ENCODE results near the gene PLEKHA7.

PLEKHA7 gene

GRCh38 chr11:16841984-16842383 lies 172.2 kb downstream of the PLEKHA7 start:
- DNase-seq (ENCODE audit: insufficient read length), result no peak
- no peak for FAIRE-seq
- TF ChIP-seq TAF1 (IDR thresholded peaks at IDR 0.05; ENCODE audit: borderline replicate concordance, low read depth, low read length), result no peak
- TF ChIP-seq POLR2AphosphoS5 (IDR thresholded peaks at IDR 0.05; ENCODE audit: low read depth, low read length), result no peak
- TF ChIP-seq POLR2A (IDR thresholded peaks at IDR 0.05; ENCODE audit: low read depth, low read length), result no peak

GRCh38 chr11:16841481-16841880 lies 172.7 kb downstream of the PLEKHA7 start:
- TF ChIP-seq TAF1 (IDR thresholded peaks at IDR 0.05; ENCODE audit: borderline replicate concordance, low read depth, low read length) (no peak), POLR2A (IDR thresholded peaks at IDR 0.05; ENCODE audit: low read depth, low read length) (no peak), POLR2AphosphoS5 (IDR thresholded peaks at IDR 0.05; ENCODE audit: low read depth, low read length) (no peak)
- no peak for FAIRE-seq

GRCh38 chr11:16840951-16841350 lies 173.3 kb downstream of the PLEKHA7 start:
- FAIRE-seq (no peak), DNase-seq (ENCODE audit: insufficient read length) (no peak)
- TF ChIP-seq TAF1 (IDR thresholded peaks at IDR 0.05; ENCODE audit: borderline replicate concordance, low read depth, low read length) (no peak), POLR2AphosphoS5 (IDR thresholded peaks at IDR 0.05; ENCODE audit: low read depth, low read length) (no peak), POLR2A (IDR thresholded peaks at IDR 0.05; ENCODE audit: low read depth, low read length) (no peak)

More at GRCh38 chr11:16841481-16841880, 172.7 kb downstream of the PLEKHA7 start:
- no peak for DNase-seq (ENCODE audit: insufficient read length)

DNA sequence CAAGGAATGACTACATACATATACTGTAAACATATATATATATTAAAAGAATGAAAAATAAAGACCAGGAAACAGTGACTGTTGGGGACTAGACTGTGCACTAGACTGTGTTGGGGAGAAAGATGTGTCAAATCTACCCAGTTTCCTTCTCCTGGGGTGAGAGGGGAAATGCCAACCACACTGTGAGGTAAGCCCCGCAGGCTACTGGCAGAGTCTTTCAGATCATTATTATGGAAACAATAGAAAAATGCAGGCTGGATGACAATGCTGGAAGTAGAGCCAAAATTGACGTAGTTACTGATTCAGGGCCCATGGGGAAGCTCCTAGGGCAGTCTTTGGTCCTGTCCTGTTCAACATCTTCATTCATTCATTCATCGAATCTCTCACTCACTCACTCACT lies 174.4 kb downstream of the PLEKHA7 start:
- DNase-seq (ENCODE audit: insufficient read length), result no peak
- no peak for FAIRE-seq
- TF ChIP-seq POLR2AphosphoS5 (IDR thresholded peaks at IDR 0.05; ENCODE audit: low read depth, low read length), result no peak
- TF ChIP-seq POLR2A (IDR thresholded peaks at IDR 0.05; ENCODE audit: low read depth, low read length), result no peak
- TF ChIP-seq TAF1 (IDR thresholded peaks at IDR 0.05; ENCODE audit: borderline replicate concordance, low read depth, low read length), result no peak

DNA sequence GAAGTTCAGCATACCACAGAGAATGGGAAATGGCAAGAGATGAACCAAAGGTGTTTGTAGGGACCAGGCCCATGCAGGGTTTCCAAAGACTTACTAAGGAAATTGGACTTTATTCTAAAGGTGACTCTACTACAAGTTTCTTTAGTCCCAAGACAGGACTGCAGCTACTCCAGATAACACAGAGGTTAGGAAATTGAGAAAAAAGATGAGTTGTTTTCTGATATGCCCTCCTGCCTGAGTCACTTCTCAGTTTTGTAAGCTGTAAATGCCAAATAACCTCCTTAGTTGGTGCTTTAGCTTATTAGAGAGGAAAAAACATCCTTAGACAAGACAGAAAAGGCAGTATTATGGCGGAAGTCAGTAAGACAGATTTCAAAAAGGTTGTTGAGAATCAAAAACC lies 179.8 kb downstream of the PLEKHA7 start:
- TF ChIP-seq POLR2A (IDR thresholded peaks at IDR 0.05; ENCODE audit: low read depth, low read length) (no peak), POLR2AphosphoS5 (IDR thresholded peaks at IDR 0.05; ENCODE audit: low read depth, low read length) (no peak), TAF1 (IDR thresholded peaks at IDR 0.05; ENCODE audit: borderline replicate concordance, low read depth, low read length) (no peak)
- DNase-seq (ENCODE audit: insufficient read length) (no peak), FAIRE-seq (no peak)

DNA sequence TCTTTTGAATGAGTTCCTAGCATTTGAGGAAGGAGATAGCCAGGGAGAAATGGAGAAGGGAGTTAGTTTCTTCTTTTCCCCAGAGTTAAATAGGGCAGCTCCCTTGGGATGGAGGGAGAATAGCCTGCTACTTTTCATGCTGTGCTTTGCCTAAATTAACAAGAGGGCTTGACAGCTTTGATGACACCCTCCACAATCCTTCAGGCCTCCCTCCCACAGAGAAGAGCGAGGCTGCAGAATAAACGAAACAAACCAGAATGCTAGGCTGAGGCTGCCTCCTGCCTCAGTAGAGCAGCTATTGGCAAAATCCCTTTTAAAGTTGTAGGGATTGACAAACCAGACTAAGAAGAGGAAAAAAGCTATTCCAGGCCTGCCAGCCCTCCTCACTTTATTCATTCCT lies 181.2 kb downstream of the PLEKHA7 start:
- no peak for FAIRE-seq
- no peak for DNase-seq (ENCODE audit: insufficient read length)
- TF ChIP-seq TAF1 (IDR thresholded peaks at IDR 0.05; ENCODE audit: borderline replicate concordance, low read depth, low read length), result no peak
- no peak for TF ChIP-seq POLR2A (IDR thresholded peaks at IDR 0.05; ENCODE audit: low read depth, low read length)
- no peak for TF ChIP-seq POLR2AphosphoS5 (IDR thresholded peaks at IDR 0.05; ENCODE audit: low read depth, low read length)

DNA sequence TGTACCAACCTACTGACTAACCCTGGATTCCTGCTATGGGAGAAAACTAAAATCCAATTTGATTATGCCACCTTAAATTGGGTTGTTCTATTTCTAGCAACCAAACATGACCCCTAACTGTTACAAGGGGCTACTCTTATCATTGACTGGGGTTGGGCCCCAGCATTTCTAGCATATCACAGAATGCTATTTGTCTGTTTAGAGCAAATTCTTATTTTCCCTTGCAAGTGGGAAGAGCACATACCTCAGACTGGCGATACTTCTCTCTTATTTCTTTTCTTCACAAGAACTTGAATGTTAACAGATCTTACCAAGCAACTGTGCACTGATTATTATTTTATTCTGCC lies 182.0 kb downstream of the PLEKHA7 start:
- DNase-seq (ENCODE audit: insufficient read length) (no peak), FAIRE-seq (no peak)
- TF ChIP-seq POLR2A (IDR thresholded peaks at IDR 0.05; ENCODE audit: low read depth, low read length), result no peak
- no peak for TF ChIP-seq POLR2AphosphoS5 (IDR thresholded peaks at IDR 0.05; ENCODE audit: low read depth, low read length)
- TF ChIP-seq TAF1 (IDR thresholded peaks at IDR 0.05; ENCODE audit: borderline replicate concordance, low read depth, low read length), result no peak

DNA sequence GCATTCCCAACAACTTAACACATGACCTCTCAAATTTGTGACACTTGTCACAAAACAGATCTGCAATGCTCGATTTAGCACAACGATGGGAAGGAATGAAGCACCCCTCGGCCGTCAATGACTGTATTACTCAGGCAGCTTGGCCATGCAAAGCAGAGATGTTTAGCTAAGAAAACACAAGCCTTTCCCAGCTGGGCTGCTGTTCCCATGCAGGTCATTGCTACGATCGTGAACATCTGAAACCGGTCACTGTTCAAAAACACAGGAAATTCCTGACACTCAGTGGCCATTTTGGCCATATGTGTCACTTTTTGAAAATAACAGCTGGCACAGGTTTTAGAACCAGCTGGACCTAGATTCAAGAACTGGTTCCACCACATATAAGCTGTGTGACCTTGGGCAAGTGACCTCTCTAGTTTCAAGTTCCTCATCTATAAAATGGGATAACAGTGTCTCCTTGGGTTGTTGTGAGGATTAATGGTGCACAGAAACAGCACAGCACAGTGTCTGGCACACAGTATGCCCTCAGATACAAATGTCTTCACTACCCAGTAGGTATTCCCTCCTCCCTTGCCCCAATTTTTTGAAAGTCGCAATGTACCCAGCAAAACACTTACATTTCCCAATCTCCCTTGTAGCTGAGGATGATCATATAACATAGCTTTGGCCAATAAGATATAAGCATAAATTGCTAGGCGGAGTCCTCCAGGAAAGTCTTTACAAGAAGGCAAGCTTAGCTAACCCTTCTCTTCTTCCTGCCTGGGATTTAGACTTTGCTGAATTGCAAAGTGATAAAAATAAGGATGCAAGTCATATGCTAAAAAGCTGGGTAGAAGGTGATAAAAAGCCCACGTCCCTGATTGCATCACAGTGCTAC lies 182.7 kb downstream of the PLEKHA7 start:
- TF ChIP-seq TAF1 (IDR thresholded peaks at IDR 0.05; ENCODE audit: borderline replicate concordance, low read depth, low read length) (no peak), POLR2AphosphoS5 (IDR thresholded peaks at IDR 0.05; ENCODE audit: low read depth, low read length) (no peak), POLR2A (IDR thresholded peaks at IDR 0.05; ENCODE audit: low read depth, low read length) (no peak)
- no peak for FAIRE-seq
- no peak for DNase-seq (ENCODE audit: insufficient read length)

- no peak for TF ChIP-seq POLR2AphosphoS5 (IDR thresholded peaks at IDR 0.05; ENCODE audit: low read depth, low read length)
- no peak for TF ChIP-seq POLR2A (IDR thresholded peaks at IDR 0.05; ENCODE audit: low read depth, low read length)
- no peak for TF ChIP-seq TAF1 (IDR thresholded peaks at IDR 0.05; ENCODE audit: borderline replicate concordance, low read depth, low read length)
- no peak for FAIRE-seq
- DNase-seq (ENCODE audit: insufficient read length), result no peak
Measured at GRCh38 chr11:16827139-16827538, 187.1 kb downstream of the PLEKHA7 start.

- FAIRE-seq (no peak), DNase-seq (ENCODE audit: insufficient read length) (no peak)
- TF ChIP-seq POLR2AphosphoS5 (IDR thresholded peaks at IDR 0.05; ENCODE audit: low read depth, low read length), result no peak
- TF ChIP-seq TAF1 (IDR thresholded peaks at IDR 0.05; ENCODE audit: borderline replicate concordance, low read depth, low read length), result no peak
- no peak for TF ChIP-seq POLR2A (IDR thresholded peaks at IDR 0.05; ENCODE audit: low read depth, low read length)
Measured at GRCh38 chr11:16825968-16826367, 188.2 kb downstream of the PLEKHA7 start.

GRCh38 chr11:16825101-16825500 lies 189.1 kb downstream of the PLEKHA7 start:
- TF ChIP-seq POLR2A (IDR thresholded peaks at IDR 0.05; ENCODE audit: low read depth, low read length) (no peak), TAF1 (IDR thresholded peaks at IDR 0.05; ENCODE audit: borderline replicate concordance, low read depth, low read length) (no peak), POLR2AphosphoS5 (IDR thresholded peaks at IDR 0.05; ENCODE audit: low read depth, low read length) (no peak)
- DNase-seq (ENCODE audit: insufficient read length) (no peak), FAIRE-seq (no peak)

Measured in GM12892 (cell line).